ENCODE data around the gene LNPEP. TPM values are rescaled to one million over a fixed set of nuclear protein-coding genes. Genes with fewer than 3 reads are reported as not detected.

LNPEP gene
- total RNA-seq (ENCODE audit: low replicate concordance) = 20.9 and 38.1 TPM in 2 replicates
- long read RNA-seq, full-length matches to known transcripts = 2 of 10 reads
- long read RNA-seq, partial matches to known transcripts = 4 of 10 reads
- long read RNA-seq, other reads (novel, unspliced or antisense) = 4 of 10 reads

GRCh38 chr5:96935559-96936430, at the start of gene LNPEP:
Gene LNPEP (plus strand): TSS chr5:96936080. CDS start chr5:96936156, 76 bp downstream.
- no peak for TF ChIP-seq CTCF (conservative IDR thresholded peaks at IDR 0.05)
- H3K27me3 Mint-ChIP-seq = no peaks in the 10 kb centered on the region
- no peaks in the 10 kb centered on the region for H3K9me3 Mint-ChIP-seq
- peak; percentile 97 for DNase-seq (ENCODE audit: extremely low spot score, unreplicated experiment)
- peaks cover 12% of the 10 kb centered on the region for H3K36me3 Mint-ChIP-seq
- H3K27ac Mint-ChIP-seq = peak within 1 kb of the TSS; percentile 97
- H3K4me1 Mint-ChIP-seq (ENCODE audit: unreplicated experiment) = peaks cover 42% of the 10 kb centered on the region
- H3K4me3 Mint-ChIP-seq = peak within 1 kb of the TSS; percentile 96

GRCh38 chr5:96893342-96893741, 42.5 kb upstream of the LNPEP start:
- TF ChIP-seq CTCF (conservative IDR thresholded peaks at IDR 0.05) = no peak
- Mint-ChIP-seq H3K27ac (no peak overlapping the region), H3K4me1 (ENCODE audit: unreplicated experiment) (no peaks in the 10 kb centered on the region), H3K36me3 (no peaks in the 10 kb centered on the region), H3K4me3 (no peak overlapping the region), H3K9me3 (no peaks in the 10 kb centered on the region), H3K27me3 (no peaks in the 10 kb centered on the region)
- DNase-seq (ENCODE audit: extremely low spot score, unreplicated experiment) = no peak

GRCh38 chr5:96896276-96896675, 39.6 kb upstream of the LNPEP start:
- Mint-ChIP-seq H3K27me3 (no peaks in the 10 kb centered on the region), H3K36me3 (peaks cover 4% of the 10 kb centered on the region), H3K4me3 (no peak overlapping the region), H3K9me3 (no peaks in the 10 kb centered on the region), H3K4me1 (ENCODE audit: unreplicated experiment) (no peaks in the 10 kb centered on the region), H3K27ac (no peak overlapping the region)
- DNase-seq (ENCODE audit: extremely low spot score, unreplicated experiment) = no peak
- TF ChIP-seq CTCF (conservative IDR thresholded peaks at IDR 0.05) = no peak

GRCh38 chr5:96896806-96897205, 39.1 kb upstream of the LNPEP start:
- Mint-ChIP-seq H3K4me3 (no peak overlapping the region), H3K9me3 (no peaks in the 10 kb centered on the region), H3K27ac (no peak overlapping the region), H3K36me3 (peaks cover 4% of the 10 kb centered on the region), H3K27me3 (no peaks in the 10 kb centered on the region), H3K4me1 (ENCODE audit: unreplicated experiment) (no peaks in the 10 kb centered on the region)
- no peak for TF ChIP-seq CTCF (conservative IDR thresholded peaks at IDR 0.05)
- DNase-seq (ENCODE audit: extremely low spot score, unreplicated experiment) = no peak

GRCh38 chr5:96901384-96901783, 34.5 kb upstream of the LNPEP start:
- no peaks in the 10 kb centered on the region for H3K27me3 Mint-ChIP-seq
- H3K36me3 Mint-ChIP-seq = peaks cover 4% of the 10 kb centered on the region
- H3K9me3 Mint-ChIP-seq = no peaks in the 10 kb centered on the region
- no peak for DNase-seq (ENCODE audit: extremely low spot score, unreplicated experiment)
- no peak overlapping the region for H3K27ac Mint-ChIP-seq
- TF ChIP-seq CTCF (conservative IDR thresholded peaks at IDR 0.05) = no peak
- H3K4me3 Mint-ChIP-seq = no peak overlapping the region
- H3K4me1 Mint-ChIP-seq (ENCODE audit: unreplicated experiment) = no peaks in the 10 kb centered on the region
